Colonic mucosa (tissue), 4 donors: ENCODE data around the gene MMD. TPM values are rescaled to one million over a fixed set of nuclear protein-coding genes. Genes with fewer than 3 reads are reported as not detected.
"Not testable (repeated sequence)": the region's sequence is repeated elsewhere in the genome, so short reads cannot be mapped to it uniquely, and the experiment has no call there.

Experiments
- DNase-seq: peaks from one replicate; pipeline ENCODE4 v3.0.0-alpha.2; 2020
- H3K27ac ChIP-seq: fragments of 200-600 bp; one replicate; pipeline ENCODE4 v1.8.0; 2021
- H3K27me3 ChIP-seq: fragments of 200-600 bp; one replicate; pipeline ENCODE4 v1.8.0; 2021
- H3K36me3 ChIP-seq: fragments of 200-600 bp; one replicate; pipeline ENCODE4 v1.8.0; 2021
- H3K4me1 ChIP-seq: fragments of 200-600 bp; one replicate; pipeline ENCODE4 v1.8.0; 2021; ENCODE audit warnings: mild to moderate bottlenecking
- H3K4me3 ChIP-seq: fragments of 200-600 bp; one replicate; pipeline ENCODE4 v1.8.0; 2021
- H3K9ac ChIP-seq, 2 donors: one replicate each; pipeline ENCODE4 v1.7.0; 2013; ENCODE audit warnings: control low read depth in 2 of 2, low read depth in 2 of 2, low read length in 2 of 2
- H3K9me3 ChIP-seq: fragments of 200-600 bp; one replicate; pipeline ENCODE4 v1.8.0; 2021
- CTCF ChIP-seq: fragments of 200-600 bp; IDR thresholded peaks from one replicate; pipeline ENCODE4 v1.8.0; 2022; ENCODE audit warnings: antibody characterized with exemption, mild to moderate bottlenecking
- intact Hi-C: fragments of 100-400 bp; cut with DNase I; formaldehyde crosslinking; loops from one replicate; pipeline ENCODE4 v1.14.1; 2022
- total RNA-seq, 2 donors: library from RNA; stranded (reverse); fragmentation: NEBNext Ultra II Directional in 1 of 2; extraction: Animal tissue kit (Norgen Biotek cat#: 25700) in 1 of 2; gene quantifications; one replicate each; pipeline ENCODE4 v1.2.1, GENCODE V29; 2021
- donor health status: healthy.
- donor health status: DM: no; HTN: no; CAD: no.
- donor health status: DM: no; HTN: no; CAD: no.

The MMD gene
- total RNA-seq = 10 to 100 TPM; 17.3 to 20.0 TPM

- Histone ChIP-seq H3K27me3 (no peaks in the 10 kb centered on the region), H3K9me3 (no peaks in the 10 kb centered on the region), H3K36me3 (no peaks in the 10 kb centered on the region), H3K4me3 (peak within 1 kb of the TSS; percentile 70), H3K27ac (peak within 1 kb of the TSS; percentile 72), H3K4me1 (peaks cover 3% of the 10 kb centered on the region), H3K9ac (peak within 1 kb of the TSS; percentile 91 to 94)
- TF ChIP-seq CTCF = no peak
- DNase-seq = peak; percentile 77
- intact Hi-C loops = no loop called here
Observed at GRCh38 chr17:55421179-55421934, at the start of gene MMD. TSS of gene MMD (minus strand) at chr17:55421835. CDS start at chr17:55421695, 140 bp downstream.

GRCh38 chr17:55466671-55467070 lies 45.0 kb upstream of the MMD start:
- TF ChIP-seq CTCF = no peak
- Histone ChIP-seq H3K27ac (no peak overlapping the region), H3K9ac (no peak overlapping the region), H3K36me3 (no peaks in the 10 kb centered on the region), H3K9me3 (no peaks in the 10 kb centered on the region), H3K27me3 (no peaks in the 10 kb centered on the region), H3K4me3 (no peak overlapping the region), H3K4me1 (no peaks in the 10 kb centered on the region)
- intact Hi-C loops = no loop called here
- no peak for DNase-seq

- H3K9ac ChIP-seq, H3K9me3 ChIP-seq, H3K27me3 ChIP-seq, DNase-seq, H3K27ac ChIP-seq, H3K4me1 ChIP-seq, intact Hi-C loops, H3K4me3 ChIP-seq, H3K36me3 ChIP-seq: not testable (repeated sequence)
Observed at GRCh38 chr17:55465771-55466170, 44.1 kb upstream of the MMD start.

GRCh38 chr17:55463600-55463999 lies 42.0 kb upstream of the MMD start:
- H3K9me3 ChIP-seq = no peaks in the 10 kb centered on the region
- no peak for TF ChIP-seq CTCF
- no peak for DNase-seq
- no peak overlapping the region for H3K4me3 ChIP-seq
- intact Hi-C loops = no loop called here
- no peak overlapping the region for H3K9ac ChIP-seq
- H3K27me3 ChIP-seq = no peaks in the 10 kb centered on the region
- H3K27ac ChIP-seq = no peak overlapping the region
- H3K36me3 ChIP-seq = no peaks in the 10 kb centered on the region
- no peaks in the 10 kb centered on the region for H3K4me1 ChIP-seq

- Histone ChIP-seq H3K4me3 (no peak overlapping the region), H3K4me1 (no peaks in the 10 kb centered on the region), H3K9ac (no peak overlapping the region), H3K36me3 (no peaks in the 10 kb centered on the region), H3K27ac (no peak overlapping the region), H3K27me3 (no peaks in the 10 kb centered on the region), H3K9me3 (no peaks in the 10 kb centered on the region)
- TF ChIP-seq CTCF = no peak
- intact Hi-C loops = no loop called here
- no peak for DNase-seq
Observed at GRCh38 chr17:55462711-55463110, 41.1 kb upstream of the MMD start.

- no peak for TF ChIP-seq CTCF
- no peaks in the 10 kb centered on the region for H3K4me1 ChIP-seq
- H3K9ac ChIP-seq = no peak overlapping the region
- no peaks in the 10 kb centered on the region for H3K9me3 ChIP-seq
- no peak overlapping the region for H3K27ac ChIP-seq
- intact Hi-C loops = no loop called here
- H3K27me3 ChIP-seq = no peaks in the 10 kb centered on the region
- H3K36me3 ChIP-seq = no peaks in the 10 kb centered on the region
- no peak overlapping the region for H3K4me3 ChIP-seq
- DNase-seq = no peak
Observed at GRCh38 chr17:55462234-55462633, 40.6 kb upstream of the MMD start.
